PC-3 (cell line): Measurements from ENCODE around the gene NCAPD2.

ENCODE experiments used
- EZH2 ChIP-seq: fragments of 300-600 bp; sonication (generic); IDR thresholded peaks from one replicate; pipeline ENCODE4 v1.6.1; 2017; ENCODE audit warnings: antibody characterized with exemption, mild to moderate bottlenecking, low read length; ENCODE audit not compliant: unreplicated experiment
- EZH2phosphoT487 ChIP-seq: fragments of 300-600 bp; sonication (generic); IDR thresholded peaks from 2 replicates; pipeline ENCODE4 v1.6.1; 2018; ENCODE audit warnings: mild to moderate bottlenecking, antibody characterized with exemption, low read length, borderline replicate concordance
- TF ChIP-seq, protein P1 (sequence below): fragments of 300-600 bp; sonication (generic); conservative IDR thresholded peaks from 2 replicates; pipeline ENCODE4 v1.5.1; 2017; ENCODE audit warnings: antibody characterized with exemption, low read depth, mild to moderate bottlenecking, low read length

DNA sequence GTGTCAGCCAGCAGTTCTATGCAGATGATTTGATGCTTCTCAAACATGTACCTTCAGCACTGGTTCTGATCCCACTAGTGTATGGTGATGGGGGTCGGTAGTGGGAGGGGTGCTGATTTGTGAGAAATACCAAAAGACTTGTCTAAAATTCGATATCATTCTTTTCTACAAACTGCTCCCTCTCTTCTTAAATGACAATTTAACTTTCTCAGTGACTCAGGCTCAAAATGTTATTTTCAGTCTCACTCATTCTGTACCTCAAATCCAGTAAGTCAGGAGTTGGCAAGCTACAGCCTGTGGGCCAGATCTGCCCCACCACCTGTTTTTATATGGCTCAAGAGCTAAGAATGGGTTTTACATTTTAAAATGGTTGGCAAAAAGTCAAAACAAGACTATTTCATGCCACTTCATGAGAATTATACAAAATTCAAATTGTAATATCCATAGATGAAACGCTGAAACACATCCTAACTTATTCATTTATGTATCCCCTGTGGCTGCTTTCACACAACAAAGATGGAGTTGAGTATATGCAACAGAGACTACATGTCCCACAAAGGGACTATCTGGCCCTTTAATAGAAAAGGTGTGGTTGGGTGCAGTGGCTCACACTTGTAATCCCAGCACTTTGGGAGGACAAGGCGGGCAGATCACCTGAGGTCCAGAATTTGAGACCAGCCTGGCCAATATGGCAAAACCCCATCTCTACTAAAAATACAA is 80.8 kb downstream of the NCAPD2 start:
- TF ChIP-seq, protein P1, sequence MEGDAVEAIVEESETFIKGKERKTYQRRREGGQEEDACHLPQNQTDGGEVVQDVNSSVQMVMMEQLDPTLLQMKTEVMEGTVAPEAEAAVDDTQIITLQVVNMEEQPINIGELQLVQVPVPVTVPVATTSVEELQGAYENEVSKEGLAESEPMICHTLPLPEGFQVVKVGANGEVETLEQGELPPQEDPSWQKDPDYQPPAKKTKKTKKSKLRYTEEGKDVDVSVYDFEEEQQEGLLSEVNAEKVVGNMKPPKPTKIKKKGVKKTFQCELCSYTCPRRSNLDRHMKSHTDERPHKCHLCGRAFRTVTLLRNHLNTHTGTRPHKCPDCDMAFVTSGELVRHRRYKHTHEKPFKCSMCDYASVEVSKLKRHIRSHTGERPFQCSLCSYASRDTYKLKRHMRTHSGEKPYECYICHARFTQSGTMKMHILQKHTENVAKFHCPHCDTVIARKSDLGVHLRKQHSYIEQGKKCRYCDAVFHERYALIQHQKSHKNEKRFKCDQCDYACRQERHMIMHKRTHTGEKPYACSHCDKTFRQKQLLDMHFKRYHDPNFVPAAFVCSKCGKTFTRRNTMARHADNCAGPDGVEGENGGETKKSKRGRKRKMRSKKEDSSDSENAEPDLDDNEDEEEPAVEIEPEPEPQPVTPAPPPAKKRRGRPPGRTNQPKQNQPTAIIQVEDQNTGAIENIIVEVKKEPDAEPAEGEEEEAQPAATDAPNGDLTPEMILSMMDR, result no peak
- TF ChIP-seq EZH2phosphoT487 (no peak), EZH2 (no peak)
